PC-3 (cell line): ENCODE measurements around the gene CCDC91. TPM values are rescaled to one million over a fixed set of nuclear protein-coding genes. Genes with fewer than 3 reads are reported as not detected.

Experiments
- ATAC-seq: fragments of 200-7000 bp; cut with Tn5 transposase; 2 replicates; pipeline ENCODE4 v1.9.1; 2020; ENCODE audit warnings: mild to moderate bottlenecking, moderate library complexity
- Bru-seq: library from RNA; stranded (reverse); fragments of 400-500 nt; gene quantifications from one replicate; lab custom pipeline; 2021; lab: Mats Ljungman, UMichigan
- BruChase-seq, 2 experiments: library from RNA; stranded (reverse); fragments of 400-500 nt; gene quantifications; one replicate each; lab custom pipeline; 2021; lab: Mats Ljungman, UMichigan
- BruUV-seq: library from RNA; stranded (reverse); fragments of 400-500 nt; replicated peaks from 2 replicates; lab custom pipeline; 2021; lab: Mats Ljungman, UMichigan
- CTCF ChIA-PET: fragments of 300-600 bp; sonication (Branson Sonifier 250); formaldehyde crosslinking; loops from one replicate; lab custom pipeline; 2022; ENCODE audit warnings: antibody characterized with exemption; lab: Charles Lee
- POLR2A ChIA-PET: fragments of 300-600 bp; sonication (Branson Sonifier 250); formaldehyde crosslinking; loops from one replicate; lab custom pipeline; 2022; ENCODE audit warnings: antibody characterized with exemption; ENCODE audit not compliant: unreplicated experiment; lab: Charles Lee
- DNase-seq: peaks from one replicate; pipeline ENCODE4 v3.0.0-alpha.2; 2015
- H2AFZ ChIP-seq: fragments of 300-600 bp; sonication (generic); 2 replicates; pipeline ENCODE4 v1.6.0; 2016; ENCODE audit warnings: antibody characterized with exemption, low read length
- H3F3A ChIP-seq: fragments of 300-600 bp; sonication (generic); one replicate; pipeline ENCODE4 v1.6.0; 2017; ENCODE audit warnings: antibody characterized with exemption, low read length, control low read depth, mild to moderate bottlenecking; ENCODE audit not compliant: unreplicated experiment
- H3K27ac ChIP-seq: fragments of 300-600 bp; sonication (generic); 2 replicates; pipeline ENCODE4 v1.5.1; 2016; ENCODE audit warnings: mild to moderate bottlenecking, low read length
- H3K27me3 ChIP-seq: fragments of 300-600 bp; sonication (generic); 2 replicates; pipeline ENCODE4 v1.6.1; 2016; ENCODE audit warnings: low read length, mixed read lengths
- H3K36me3 ChIP-seq: fragments of 300-600 bp; sonication (generic); 2 replicates; pipeline ENCODE4 v1.6.1; 2016; ENCODE audit warnings: low read depth, mixed run types, low read length, mixed read lengths
- H3K4me1 ChIP-seq: fragments of 300-600 bp; sonication (generic); 2 replicates; pipeline ENCODE4 v1.5.1; 2016; ENCODE audit warnings: low read length; ENCODE audit not compliant: insufficient read depth
- H3K4me2 ChIP-seq: fragments of 300-600 bp; sonication (generic); 2 replicates; pipeline ENCODE4 v1.6.0; 2016; ENCODE audit warnings: low read length
- H3K4me3 ChIP-seq: fragments of 300-600 bp; sonication (generic); 2 replicates; pipeline ENCODE4 v1.5.1; 2016; ENCODE audit warnings: mild to moderate bottlenecking, low read length, mixed read lengths
- H3K79me2 ChIP-seq: fragments of 300-600 bp; sonication (generic); 2 replicates; pipeline ENCODE4 v1.6.1; 2017; ENCODE audit warnings: low read length, mixed read lengths
- H3K9ac ChIP-seq: fragments of 300-600 bp; sonication (generic); 2 replicates; pipeline ENCODE4 v1.6.0; 2016; ENCODE audit warnings: mild to moderate bottlenecking, low read length
- H3K9me2 ChIP-seq: fragments of 300-600 bp; sonication (generic); replicated peaks from 2 replicates; pipeline ENCODE4 v1.6.1; 2016; ENCODE audit warnings: mixed run types, low read length, mixed read lengths
- H3K9me3 ChIP-seq: fragments of 300-600 bp; sonication (generic); 2 replicates; pipeline ENCODE4 v1.6.1; 2016; ENCODE audit warnings: low read length, mixed read lengths
- H4K20me1 ChIP-seq: fragments of 300-600 bp; sonication (generic); 2 replicates; pipeline ENCODE4 v1.6.1; 2016; ENCODE audit warnings: low read length, mixed read lengths
- CTCF ChIP-seq: fragments of 300-600 bp; sonication (generic); conservative IDR thresholded peaks from 2 replicates; pipeline ENCODE4 v1.5.1; 2017; ENCODE audit warnings: antibody characterized with exemption, low read depth, mild to moderate bottlenecking, low read length
- EZH2 ChIP-seq: fragments of 300-600 bp; sonication (generic); IDR thresholded peaks from one replicate; pipeline ENCODE4 v1.6.1; 2017; ENCODE audit warnings: antibody characterized with exemption, mild to moderate bottlenecking, low read length; ENCODE audit not compliant: unreplicated experiment
- EZH2phosphoT487 ChIP-seq: fragments of 300-600 bp; sonication (generic); IDR thresholded peaks from 2 replicates; pipeline ENCODE4 v1.6.1; 2018; ENCODE audit warnings: mild to moderate bottlenecking, antibody characterized with exemption, low read length, borderline replicate concordance
- intact Hi-C: fragments of 100-400 bp; cut with micrococcal nuclease; formaldehyde crosslinking; loops from 2 replicates; pipeline ENCODE4 v1.9.0; 2023
- long read RNA-seq: library from polyadenylated mRNA; unstranded; transcript quantifications from one replicate; pipeline ENCODE4 v2.0.0, GENCODE V29; 2021; ENCODE audit not compliant: unreplicated experiment
- total RNA-seq: library from RNA; depleted of rRNA; stranded (reverse); fragments of >200 nt; gene quantifications from 2 replicates; pipeline ENCODE4 v1.2.3, GENCODE V29; 2014; rRNA removed

Gene CCDC91
- 15.7 and 22.2 TPM in 2 replicates for total RNA-seq
- Bru-seq, nascent RNA, result percentile 68 among the genes with signal in this experiment
- BruChase-seq, experiment 1, labeled RNA remaining after a 6-hour chase, result percentile 45 among the genes with signal in this experiment
- percentile 68 among the genes with signal in this experiment for BruChase-seq, experiment 2, labeled RNA remaining after a 2-hour chase
- long read RNA-seq, transcript CCDC91-205 (11 exons, 1,301 nt), result major isoform, 5 of 27 reads
- long read RNA-seq, partial matches to known transcripts, result 2 of 27 reads
- long read RNA-seq, other reads (novel, unspliced or antisense), result 20 of 27 reads

DNA sequence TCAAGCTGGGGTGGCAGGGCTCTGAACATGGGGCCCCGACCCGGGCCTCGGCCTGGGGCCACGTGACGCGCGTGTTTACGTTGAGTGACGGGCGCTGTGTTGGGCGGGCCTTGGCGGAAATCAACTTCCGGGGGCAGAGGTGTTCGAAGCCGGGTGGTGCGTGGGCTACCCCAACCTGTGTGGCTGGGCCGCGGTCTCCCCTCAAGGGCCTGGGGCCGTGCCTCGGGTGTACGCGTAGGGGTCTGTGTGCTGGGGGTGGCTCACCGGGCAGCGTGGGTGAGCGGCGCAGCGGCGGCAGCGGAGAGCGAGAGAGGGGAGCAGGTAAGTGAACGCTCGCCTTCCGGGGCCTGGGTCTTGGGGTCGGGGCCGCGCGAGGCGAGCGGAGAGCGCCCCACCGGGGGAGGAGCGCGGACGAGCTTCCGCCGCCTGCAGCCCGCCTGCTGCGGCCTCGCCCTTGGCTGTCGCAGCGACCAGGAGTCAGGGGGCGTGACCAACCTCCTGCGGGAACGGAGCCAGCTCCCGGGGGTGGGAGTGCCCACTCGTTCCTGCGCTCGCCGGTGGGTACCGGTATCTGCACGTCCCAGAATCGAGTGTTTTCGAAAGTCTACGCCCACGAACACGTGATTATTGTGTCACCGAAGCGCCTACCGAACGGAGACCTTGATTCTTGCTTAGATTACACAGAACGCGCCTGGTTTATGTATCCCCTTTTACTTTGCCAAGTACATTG is at the start of gene CCDC91:
TSS of gene CCDC91 (plus strand) at position 136 of the 730 bp plus-strand sequence. CDS start 66,760 bp downstream, outside the sequence.
- H3K36me3 ChIP-seq, result 0 out of 2 replicates have a peak, but pooled peaks cover 4% of the 10 kb centered on the region
- H3K4me1 ChIP-seq, result peaks cover 19% of the 10 kb centered on the region
- intact Hi-C loops, result loop anchor here (1.0 to 10.0 kb wide), 5 partner anchors 194 to 682 kb away; no protein-coding TSS in a partner anchor
- H3K4me2 ChIP-seq, result peak within 1 kb of the TSS; percentile 84
- CTCF ChIA-PET, result interaction anchor here (0.5 to 0.7 kb wide), 3 partner anchors 19 to 774 kb away, joined by 3 to 6 read pairs (median 3); no protein-coding TSS in a partner anchor
- no peaks in the 10 kb centered on the region for H3K27me3 ChIP-seq
- H4K20me1 ChIP-seq, result no peaks in the 10 kb centered on the region
- peak within 1 kb of the TSS; percentile 76 for H3K4me3 ChIP-seq
- DNase-seq (peak; percentile 84), ATAC-seq (peak; percentile 78)
- no peaks in the 10 kb centered on the region for H3F3A ChIP-seq
- peak within 1 kb of the TSS; percentile 91 for H3K9ac ChIP-seq
- no TSS peak for BruUV-seq
- POLR2A ChIA-PET, result interaction anchor here (0.6 to 1.1 kb wide), 5 partner anchors 60 to 224 kb away, joined by 3 to 10 read pairs (median 6); no protein-coding TSS in a partner anchor
- H3K9me2 ChIP-seq, result no peaks in the 10 kb centered on the region
- H2AFZ ChIP-seq, result peak within 1 kb of the TSS; percentile 83
- peak within 1 kb of the TSS; percentile 88 for H3K27ac ChIP-seq
- 0 out of 2 replicates have a peak, but pooled peaks cover 7% of the 10 kb centered on the region for H3K9me3 ChIP-seq
- no peak for TF ChIP-seq EZH2
- TF ChIP-seq CTCF, result no peak
- no peak for TF ChIP-seq EZH2phosphoT487
- peaks cover 35% of the 10 kb centered on the region for H3K79me2 ChIP-seq

DNA sequence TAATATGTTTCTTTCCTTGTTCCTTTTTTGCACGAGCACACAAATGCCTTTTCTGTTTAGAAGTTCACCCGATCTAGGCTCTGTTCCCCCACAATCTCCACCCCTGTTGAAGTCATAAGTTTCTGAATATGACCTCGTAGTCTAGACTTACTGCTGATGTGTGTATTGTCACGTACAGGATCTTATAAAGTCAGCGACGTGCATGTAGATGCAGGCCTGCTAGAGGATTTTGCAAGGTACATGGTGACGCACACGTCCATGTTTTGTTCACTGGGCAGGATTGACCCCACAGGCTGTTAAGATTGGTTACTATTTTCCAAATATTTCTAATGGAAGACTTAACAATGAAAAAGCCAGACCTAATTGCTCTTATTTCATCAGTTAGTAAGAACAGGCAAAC is 46.2 kb upstream of the CCDC91 start:
- H2AFZ ChIP-seq, result no peak overlapping the region
- no peak for ATAC-seq
- H4K20me1 ChIP-seq, result no peaks in the 10 kb centered on the region
- H3K4me3 ChIP-seq, result no peak overlapping the region
- H3K27me3 ChIP-seq, result no peaks in the 10 kb centered on the region
- no peaks in the 10 kb centered on the region for H3K9me2 ChIP-seq
- BruUV-seq, result no TSS peak
- TF ChIP-seq CTCF, result no peak
- TF ChIP-seq EZH2, result no peak
- no peak for TF ChIP-seq EZH2phosphoT487
- intact Hi-C loops, result no loop called here
- H3K27ac ChIP-seq, result no peak overlapping the region
- H3K36me3 ChIP-seq, result no peaks in the 10 kb centered on the region
- ChIA-PET POLR2A (no interaction called here), CTCF (no interaction called here)
- H3K9ac ChIP-seq, result no peak overlapping the region
- H3K4me1 ChIP-seq, result no peaks in the 10 kb centered on the region
- no peak overlapping the region for H3K4me2 ChIP-seq
- no peak for DNase-seq
- no peaks in the 10 kb centered on the region for H3F3A ChIP-seq
- H3K79me2 ChIP-seq, result no peaks in the 10 kb centered on the region
- no peaks in the 10 kb centered on the region for H3K9me3 ChIP-seq
